Measurements from ENCODE around the gene METTL16.

- TF ChIP-seq CTCF (IDR thresholded peaks at IDR 0.05; ENCODE audit: borderline replicate concordance, extremely low read depth, low read length, poor library complexity, severe bottlenecking) (no peak), EZH2 (IDR thresholded peaks at IDR 0.05; ENCODE audit: borderline replicate concordance, low read depth, low read length, severe bottlenecking) (no peak)
Observed at GRCh38 chr17:2440930-2441329, 70.8 kb downstream of the METTL16 start.

Data from DND-41 (cell line).